Neural cell (in vitro differentiated cells): ENCODE results near the gene LPP. TPM values are rescaled to one million over a fixed set of nuclear protein-coding genes. Genes with fewer than 3 reads are reported as not detected.

ENCODE experiments used
- H2AFZ ChIP-seq: fragments of 200-600, 300-800 bp; sonication (generic), shearing (Covaris generic); 2 replicates; pipeline ENCODE4 v1.6.0; 2014; ENCODE audit warnings: low read depth, mild to moderate bottlenecking, antibody characterized with exemption, low read length, moderate library complexity
- H3F3A ChIP-seq: fragments of 200-600 bp; shearing (Covaris generic); 2 replicates; pipeline ENCODE4 v1.6.1; 2016; ENCODE audit warnings: mild to moderate bottlenecking, moderate library complexity, mixed read lengths, antibody characterized with exemption, low read length; ENCODE audit not compliant: insufficient read depth, poor library complexity, severe bottlenecking
- H3K27ac ChIP-seq: fragments of 200-600, 300-800 bp; sonication (generic), shearing (Covaris generic); 2 replicates; pipeline ENCODE4 v1.5.1; 2014; ENCODE audit warnings: mild to moderate bottlenecking, low read length, moderate library complexity
- H3K27me3 ChIP-seq: fragments of 300-800, 200-600 bp; sonication (generic), shearing (Covaris generic); 2 replicates; pipeline ENCODE4 v1.6.0; 2014; ENCODE audit warnings: mild to moderate bottlenecking, low read depth, low read length, moderate library complexity; ENCODE audit not compliant: insufficient read depth
- H3K36me3 ChIP-seq: fragments of 300-800, 200-600 bp; sonication (generic), shearing (Covaris generic); 2 replicates; pipeline ENCODE4 v1.5.1; 2014; ENCODE audit warnings: mild to moderate bottlenecking, antibody characterized with exemption, low read length, moderate library complexity; ENCODE audit not compliant: insufficient read depth
- H3K4me2 ChIP-seq: fragments of 300-800, 200-600 bp; sonication (generic), shearing (Covaris generic); 2 replicates; pipeline ENCODE4 v1.6.0; 2014; ENCODE audit warnings: mild to moderate bottlenecking, low read length
- H3K4me3 ChIP-seq: fragments of 300-800, 200-600 bp; sonication (generic), shearing (Covaris generic); 2 replicates; pipeline ENCODE4 v1.5.1; 2014; ENCODE audit warnings: mild to moderate bottlenecking, low read length, moderate library complexity
- H3K79me2 ChIP-seq: fragments of 200-600 bp; shearing (Covaris generic); replicated peaks from 2 replicates; pipeline ENCODE4 v1.6.0; 2014; ENCODE audit warnings: mild to moderate bottlenecking, low read length, moderate library complexity; ENCODE audit not compliant: insufficient read depth
- H3K9ac ChIP-seq: fragments of 300-800, 200-600 bp; sonication (generic), shearing (Covaris generic); 2 replicates; pipeline ENCODE4 v1.6.1; 2016; ENCODE audit warnings: mild to moderate bottlenecking, low read length, mixed read lengths
- H3K9me2 ChIP-seq: fragments of 200-600 bp; shearing (Covaris generic); 2 replicates; pipeline ENCODE4 v1.6.1; 2016; ENCODE audit warnings: mild to moderate bottlenecking, low read length, mixed read lengths; ENCODE audit not compliant: insufficient read depth
- H3K9me3 ChIP-seq: fragments of 200-600, 300-800 bp; sonication (generic), shearing (Covaris generic); 2 replicates; pipeline ENCODE4 v1.6.1; 2016; ENCODE audit warnings: mild to moderate bottlenecking, mixed run types, low read length, moderate library complexity, mixed read lengths
- H4K20me1 ChIP-seq: fragments of 200-600 bp; shearing (Covaris generic); 2 replicates; pipeline ENCODE4 v1.6.1; 2016; ENCODE audit warnings: mild to moderate bottlenecking, mixed run types; ENCODE audit not compliant: insufficient read depth
- EP300 ChIP-seq: fragments of 450-650 bp; conservative IDR thresholded peaks from 2 replicates; pipeline ENCODE4 v1.6.1; 2014; ENCODE audit warnings: antibody characterized with exemption, mild to moderate bottlenecking, moderate library complexity; ENCODE audit not compliant: poor library complexity, severe bottlenecking
- EZH2 ChIP-seq: fragments of 200-600, 300-800 bp; shearing (Covaris generic), sonication (generic); IDR thresholded peaks from 2 replicates; pipeline ENCODE4 v1.6.1; 2014; ENCODE audit warnings: antibody characterized with exemption, low read length, borderline replicate concordance, mild to moderate bottlenecking; ENCODE audit not compliant: insufficient read depth, poor library complexity, severe bottlenecking
- MXI1 ChIP-seq: fragments of 450-650 bp; conservative IDR thresholded peaks from 2 replicates; pipeline ENCODE4 v1.6.1; 2014; ENCODE audit warnings: antibody characterized with exemption, mild to moderate bottlenecking; ENCODE audit not compliant: poor library complexity, severe bottlenecking
- POLR2AphosphoS5 ChIP-seq: IDR thresholded peaks from 2 replicates; pipeline ENCODE4 v1.6.1; 2012
- RAD21 ChIP-seq: fragments of 450-650 bp; conservative IDR thresholded peaks from 2 replicates; pipeline ENCODE4 v1.6.1; 2014; ENCODE audit warnings: antibody characterized with exemption, mild to moderate bottlenecking, moderate library complexity
- SMC3 ChIP-seq: fragments of 450-650 bp; conservative IDR thresholded peaks from 2 replicates; pipeline ENCODE4 v1.6.1; 2014; ENCODE audit warnings: antibody characterized with exemption, mild to moderate bottlenecking, moderate library complexity; ENCODE audit not compliant: poor library complexity
- TAF1 ChIP-seq: IDR thresholded peaks from 2 replicates; pipeline ENCODE4 v1.6.1; 2012; ENCODE audit warnings: low read depth
- polyA plus RNA-seq: library from polyadenylated mRNA; depleted of rRNA; stranded (reverse); fragments of >200 nt; gene quantifications from 2 replicates; pipeline ENCODE4 v1.2.3, GENCODE V29; 2014
- TF ChIP-seq, protein P1 (sequence below): IDR thresholded peaks from 2 replicates; pipeline ENCODE4 v1.6.1; 2012; ENCODE audit warnings: borderline replicate concordance
- TF ChIP-seq, protein P2 (sequence below): fragments of 450-650 bp; IDR thresholded peaks from 2 replicates; pipeline ENCODE4 v1.5.1; 2014; ENCODE audit warnings: antibody characterized with exemption, mild to moderate bottlenecking, moderate library complexity; ENCODE audit not compliant: poor library complexity, severe bottlenecking

LPP gene
- polyA plus RNA-seq, 1 donor from 2014 or later: 3.0 TPM

DNA sequence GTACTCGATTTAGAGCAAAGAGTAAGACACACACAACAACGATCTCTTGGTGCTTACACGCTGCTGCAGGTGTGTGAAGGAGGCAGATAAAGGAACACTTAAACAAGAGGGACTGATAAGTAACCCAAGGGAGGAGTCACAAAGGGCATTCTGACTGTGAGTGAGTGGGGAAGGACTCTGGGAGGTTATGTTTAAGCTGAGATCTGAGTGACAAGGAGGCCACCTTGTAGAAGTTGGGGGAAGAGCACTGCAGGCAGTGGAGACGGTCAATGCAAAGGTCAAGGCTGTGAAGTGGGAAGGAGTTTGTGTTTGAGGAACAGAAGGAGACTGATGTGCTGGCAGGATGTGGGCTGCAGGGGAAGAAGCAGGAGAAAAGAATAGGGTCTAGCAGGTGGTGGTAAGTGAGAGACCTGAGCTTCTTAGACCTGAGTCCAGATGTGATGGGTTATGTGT, 63.1 kb downstream of the LPP start:
- no peaks in the 10 kb centered on the region for H3F3A ChIP-seq
- no peaks in the 10 kb centered on the region for H3K36me3 ChIP-seq
- H3K9me2 ChIP-seq: no peaks in the 10 kb centered on the region
- H3K79me2 ChIP-seq: no peaks in the 10 kb centered on the region
- no peak overlapping the region for H3K9ac ChIP-seq
- no peaks in the 10 kb centered on the region for H3K9me3 ChIP-seq
- no peaks in the 10 kb centered on the region for H4K20me1 ChIP-seq
- H3K27me3 ChIP-seq: no peaks in the 10 kb centered on the region
- no peak overlapping the region for H3K27ac ChIP-seq
- TF ChIP-seq MXI1: no peak
- no peak overlapping the region for H2AFZ ChIP-seq
- H3K4me2 ChIP-seq: no peak overlapping the region
- no peak overlapping the region for H3K4me3 ChIP-seq

DNA sequence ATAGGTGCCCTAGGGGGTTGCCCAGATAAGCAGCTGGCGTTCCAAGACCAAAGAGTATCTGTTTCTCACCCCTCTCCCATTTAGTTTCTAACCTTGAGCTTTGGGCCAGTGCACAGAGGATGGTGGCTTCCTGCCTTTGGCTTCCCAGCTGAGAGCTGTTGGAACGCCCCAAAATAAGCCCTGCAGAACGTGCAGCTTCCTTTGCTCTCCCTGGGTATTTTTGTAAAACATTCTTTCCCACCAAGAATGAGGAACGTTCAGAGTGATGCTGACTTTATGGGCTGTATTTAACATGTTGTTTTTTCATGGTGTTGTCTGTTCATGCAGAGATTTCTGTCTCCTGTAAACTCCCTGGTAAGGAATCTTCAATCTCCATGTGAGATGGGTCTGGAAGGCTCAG, 63.8 kb downstream of the LPP start:
- Histone ChIP-seq H3K27me3 (no peaks in the 10 kb centered on the region), H3K9me2 (no peaks in the 10 kb centered on the region), H3K9ac (no peak overlapping the region), H3K27ac (no peak overlapping the region), H4K20me1 (no peaks in the 10 kb centered on the region), H3K4me2 (no peak overlapping the region), H2AFZ (no peak overlapping the region), H3K79me2 (no peaks in the 10 kb centered on the region), H3K9me3 (no peaks in the 10 kb centered on the region), H3K4me3 (no peak overlapping the region), H3F3A (no peaks in the 10 kb centered on the region), H3K36me3 (no peaks in the 10 kb centered on the region)
- TF ChIP-seq MXI1 (no peak), POLR2AphosphoS5 (no peak), EZH2 (no peak), RAD21 (no peak), TAF1 (no peak)
- TF ChIP-seq, protein P1, sequence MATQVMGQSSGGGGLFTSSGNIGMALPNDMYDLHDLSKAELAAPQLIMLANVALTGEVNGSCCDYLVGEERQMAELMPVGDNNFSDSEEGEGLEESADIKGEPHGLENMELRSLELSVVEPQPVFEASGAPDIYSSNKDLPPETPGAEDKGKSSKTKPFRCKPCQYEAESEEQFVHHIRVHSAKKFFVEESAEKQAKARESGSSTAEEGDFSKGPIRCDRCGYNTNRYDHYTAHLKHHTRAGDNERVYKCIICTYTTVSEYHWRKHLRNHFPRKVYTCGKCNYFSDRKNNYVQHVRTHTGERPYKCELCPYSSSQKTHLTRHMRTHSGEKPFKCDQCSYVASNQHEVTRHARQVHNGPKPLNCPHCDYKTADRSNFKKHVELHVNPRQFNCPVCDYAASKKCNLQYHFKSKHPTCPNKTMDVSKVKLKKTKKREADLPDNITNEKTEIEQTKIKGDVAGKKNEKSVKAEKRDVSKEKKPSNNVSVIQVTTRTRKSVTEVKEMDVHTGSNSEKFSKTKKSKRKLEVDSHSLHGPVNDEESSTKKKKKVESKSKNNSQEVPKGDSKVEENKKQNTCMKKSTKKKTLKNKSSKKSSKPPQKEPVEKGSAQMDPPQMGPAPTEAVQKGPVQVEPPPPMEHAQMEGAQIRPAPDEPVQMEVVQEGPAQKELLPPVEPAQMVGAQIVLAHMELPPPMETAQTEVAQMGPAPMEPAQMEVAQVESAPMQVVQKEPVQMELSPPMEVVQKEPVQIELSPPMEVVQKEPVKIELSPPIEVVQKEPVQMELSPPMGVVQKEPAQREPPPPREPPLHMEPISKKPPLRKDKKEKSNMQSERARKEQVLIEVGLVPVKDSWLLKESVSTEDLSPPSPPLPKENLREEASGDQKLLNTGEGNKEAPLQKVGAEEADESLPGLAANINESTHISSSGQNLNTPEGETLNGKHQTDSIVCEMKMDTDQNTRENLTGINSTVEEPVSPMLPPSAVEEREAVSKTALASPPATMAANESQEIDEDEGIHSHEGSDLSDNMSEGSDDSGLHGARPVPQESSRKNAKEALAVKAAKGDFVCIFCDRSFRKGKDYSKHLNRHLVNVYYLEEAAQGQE: no peak

DNA sequence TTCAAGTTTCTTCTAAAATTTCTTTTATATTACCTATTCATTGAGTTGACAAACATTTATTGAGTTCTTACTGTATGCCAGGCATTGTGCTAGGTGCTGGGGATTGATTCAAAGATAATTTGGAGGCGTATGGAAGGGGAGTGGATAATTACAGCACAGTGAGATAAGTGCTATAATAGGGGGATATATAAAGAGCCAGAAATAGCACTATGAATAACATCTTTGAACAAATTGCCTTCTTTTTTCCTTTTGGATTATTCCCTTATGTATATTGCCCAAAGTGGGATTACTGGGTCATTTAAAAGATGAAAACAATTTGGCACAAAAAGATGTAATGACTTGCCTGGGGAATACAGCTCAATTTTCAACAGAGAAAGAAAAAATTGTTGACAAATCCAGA, 64.6 kb downstream of the LPP start:
- Histone ChIP-seq H4K20me1 (no peaks in the 10 kb centered on the region), H3K27ac (no peak overlapping the region), H3F3A (no peaks in the 10 kb centered on the region), H3K79me2 (no peaks in the 10 kb centered on the region), H3K9me2 (no peaks in the 10 kb centered on the region), H2AFZ (no peak overlapping the region), H3K4me2 (no peak overlapping the region), H3K27me3 (no peaks in the 10 kb centered on the region), H3K9me3 (no peaks in the 10 kb centered on the region), H3K36me3 (no peaks in the 10 kb centered on the region), H3K9ac (no peak overlapping the region), H3K4me3 (no peak overlapping the region)
- no peak for TF ChIP-seq EZH2
- TF ChIP-seq POLR2AphosphoS5: no peak
- no peak for TF ChIP-seq SMC3
- no peak for TF ChIP-seq EP300
- no peak for TF ChIP-seq TAF1
- no peak for TF ChIP-seq MXI1
- TF ChIP-seq, protein P1: no peak
- no peak for TF ChIP-seq RAD21
- TF ChIP-seq, protein P2, sequence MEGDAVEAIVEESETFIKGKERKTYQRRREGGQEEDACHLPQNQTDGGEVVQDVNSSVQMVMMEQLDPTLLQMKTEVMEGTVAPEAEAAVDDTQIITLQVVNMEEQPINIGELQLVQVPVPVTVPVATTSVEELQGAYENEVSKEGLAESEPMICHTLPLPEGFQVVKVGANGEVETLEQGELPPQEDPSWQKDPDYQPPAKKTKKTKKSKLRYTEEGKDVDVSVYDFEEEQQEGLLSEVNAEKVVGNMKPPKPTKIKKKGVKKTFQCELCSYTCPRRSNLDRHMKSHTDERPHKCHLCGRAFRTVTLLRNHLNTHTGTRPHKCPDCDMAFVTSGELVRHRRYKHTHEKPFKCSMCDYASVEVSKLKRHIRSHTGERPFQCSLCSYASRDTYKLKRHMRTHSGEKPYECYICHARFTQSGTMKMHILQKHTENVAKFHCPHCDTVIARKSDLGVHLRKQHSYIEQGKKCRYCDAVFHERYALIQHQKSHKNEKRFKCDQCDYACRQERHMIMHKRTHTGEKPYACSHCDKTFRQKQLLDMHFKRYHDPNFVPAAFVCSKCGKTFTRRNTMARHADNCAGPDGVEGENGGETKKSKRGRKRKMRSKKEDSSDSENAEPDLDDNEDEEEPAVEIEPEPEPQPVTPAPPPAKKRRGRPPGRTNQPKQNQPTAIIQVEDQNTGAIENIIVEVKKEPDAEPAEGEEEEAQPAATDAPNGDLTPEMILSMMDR: no peak
